NB4 (cell line): ENCODE results near the gene ZNF830.

Experiments used
- DNase-seq: peaks from one replicate; pipeline ENCODE4 v3.0.0; 2010; ENCODE audit warnings: low read depth
- H3K4me3 ChIP-seq: one replicate; pipeline ENCODE4 v1.5.1; 2011; ENCODE audit warnings: mild to moderate bottlenecking, low read depth, low read length, moderate library complexity
- CTCF ChIP-seq: IDR thresholded peaks from one replicate; pipeline ENCODE4 v1.5.1; 2012; ENCODE audit warnings: low read depth, low read length
- MAX ChIP-seq: IDR thresholded peaks from 2 replicates; pipeline ENCODE4 v1.6.1; 2011; ENCODE audit warnings: low read depth, low read length
- MYC ChIP-seq: IDR thresholded peaks from 2 replicates; pipeline ENCODE4 v1.6.1; 2011; ENCODE audit warnings: low read depth, low read length
- POLR2A ChIP-seq: IDR thresholded peaks from 2 replicates; pipeline ENCODE4 v1.6.1; 2011; ENCODE audit warnings: mild to moderate bottlenecking; ENCODE audit not compliant: insufficient read length; ENCODE audit errors: extremely low read depth

Gene ZNF830

GRCh38 chr17:35003778-35004177 lies 42.4 kb downstream of the ZNF830 start:
- H3K4me3 ChIP-seq: no peak overlapping the region
- DNase-seq: no peak
- TF ChIP-seq POLR2A (no peak), CTCF (no peak), MAX (no peak), MYC (no peak)

- no peak for DNase-seq
- TF ChIP-seq CTCF (no peak), MYC (no peak), MAX (no peak), POLR2A (no peak)
These were observed 45.0 kb downstream of the ZNF830 start for GRCh38 chr17:35006345-35006744.

GRCh38 chr17:35006961-35007360 lies 45.6 kb downstream of the ZNF830 start:
- TF ChIP-seq CTCF (no peak), POLR2A (no peak), MAX (no peak), MYC (no peak)
- DNase-seq: no peak

More at GRCh38 chr17:35006345-35006744, 45.0 kb downstream of the ZNF830 start:
- H3K4me3 ChIP-seq: no peak overlapping the region

GRCh38 chr17:35010093-35010492 lies 48.8 kb downstream of the ZNF830 start:
- no peak overlapping the region for H3K4me3 ChIP-seq
- TF ChIP-seq MYC (no peak), POLR2A (no peak), CTCF (no peak), MAX (no peak)
- no peak for DNase-seq

More at GRCh38 chr17:35006961-35007360, 45.6 kb downstream of the ZNF830 start:
- H3K4me3 ChIP-seq: no peak overlapping the region

GRCh38 chr17:35011671-35012216 lies 50.4 kb downstream of the ZNF830 start:
- no peak for DNase-seq
- TF ChIP-seq CTCF (no peak), MYC (no peak), MAX (no peak), POLR2A (no peak)
- no peak overlapping the region for H3K4me3 ChIP-seq
